ENCODE results near the gene PSME2. TPM values are rescaled to one million over a fixed set of nuclear protein-coding genes. Genes with fewer than 3 reads are reported as not detected.

Gene PSME2
- total RNA-seq, 1 experiment from 2014 or later = 142 TPM

DNA sequence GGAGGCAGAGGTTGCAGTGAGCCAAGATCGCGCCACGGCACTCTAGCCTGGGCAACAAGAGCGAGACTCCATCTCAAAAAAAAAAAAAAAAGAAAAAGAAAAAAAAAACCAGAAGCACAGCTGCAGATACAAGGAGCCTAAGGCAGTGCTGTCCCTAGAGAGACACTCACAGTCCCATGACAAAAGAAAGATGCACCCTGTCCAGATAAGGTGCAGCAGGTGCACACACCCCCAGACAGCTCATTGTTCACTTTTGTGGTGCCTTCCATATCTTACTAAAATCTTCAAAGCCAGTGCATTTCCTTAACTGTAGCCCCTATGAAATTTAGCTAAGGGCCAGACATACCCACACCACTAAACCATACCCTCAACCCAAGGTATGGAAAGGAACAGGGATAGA is 24.0 kb downstream of the PSME2 start:
- Histone ChIP-seq H3K27me3 (replicated peaks; ENCODE audit: control insufficient read depth, insufficient read depth, low read length) (no peaks in the 10 kb centered on the region), H3K4me3 (ENCODE audit: low read depth, low read length) (no peak overlapping the region), H3K4me1 (no peaks in the 10 kb centered on the region), H3K36me3 (ENCODE audit: control insufficient read depth, insufficient read depth, low read length) (peaks cover 6% of the 10 kb centered on the region), H3K9me3 (no peaks in the 10 kb centered on the region)
- ChIA-PET CTCF (no interaction called here), POLR2A (no interaction called here)
- Mint-ChIP-seq H3K27ac (ENCODE audit: unreplicated experiment) (no peak overlapping the region), H3K4me1 (ENCODE audit: low read depth, unreplicated experiment) (no peaks in the 10 kb centered on the region), H3K4me3 (ENCODE audit: unreplicated experiment) (no peak overlapping the region), H3K9me3 (ENCODE audit: unreplicated experiment) (no peaks in the 10 kb centered on the region), H3K36me3 (ENCODE audit: insufficient read depth, unreplicated experiment) (peaks cover 14% of the 10 kb centered on the region), H3K27me3 (ENCODE audit: insufficient read depth, unreplicated experiment) (no peaks in the 10 kb centered on the region)
- no peak for DNase-seq
- intact Hi-C loops (cut with micrococcal nuclease; ENCODE audit: unreplicated experiment) = no loop called here
- TF ChIP-seq, protein P1, sequence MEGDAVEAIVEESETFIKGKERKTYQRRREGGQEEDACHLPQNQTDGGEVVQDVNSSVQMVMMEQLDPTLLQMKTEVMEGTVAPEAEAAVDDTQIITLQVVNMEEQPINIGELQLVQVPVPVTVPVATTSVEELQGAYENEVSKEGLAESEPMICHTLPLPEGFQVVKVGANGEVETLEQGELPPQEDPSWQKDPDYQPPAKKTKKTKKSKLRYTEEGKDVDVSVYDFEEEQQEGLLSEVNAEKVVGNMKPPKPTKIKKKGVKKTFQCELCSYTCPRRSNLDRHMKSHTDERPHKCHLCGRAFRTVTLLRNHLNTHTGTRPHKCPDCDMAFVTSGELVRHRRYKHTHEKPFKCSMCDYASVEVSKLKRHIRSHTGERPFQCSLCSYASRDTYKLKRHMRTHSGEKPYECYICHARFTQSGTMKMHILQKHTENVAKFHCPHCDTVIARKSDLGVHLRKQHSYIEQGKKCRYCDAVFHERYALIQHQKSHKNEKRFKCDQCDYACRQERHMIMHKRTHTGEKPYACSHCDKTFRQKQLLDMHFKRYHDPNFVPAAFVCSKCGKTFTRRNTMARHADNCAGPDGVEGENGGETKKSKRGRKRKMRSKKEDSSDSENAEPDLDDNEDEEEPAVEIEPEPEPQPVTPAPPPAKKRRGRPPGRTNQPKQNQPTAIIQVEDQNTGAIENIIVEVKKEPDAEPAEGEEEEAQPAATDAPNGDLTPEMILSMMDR (IDR thresholded peaks at IDR 0.05; ENCODE audit: insufficient read depth in 1 of 2, low read depth in 1 of 2, low read length in 1 of 2, severe bottlenecking in 1 of 2, unreplicated experiment in 1 of 2) = no peak
- no TSS peak for BruUV-seq (replicated peaks)

DNA sequence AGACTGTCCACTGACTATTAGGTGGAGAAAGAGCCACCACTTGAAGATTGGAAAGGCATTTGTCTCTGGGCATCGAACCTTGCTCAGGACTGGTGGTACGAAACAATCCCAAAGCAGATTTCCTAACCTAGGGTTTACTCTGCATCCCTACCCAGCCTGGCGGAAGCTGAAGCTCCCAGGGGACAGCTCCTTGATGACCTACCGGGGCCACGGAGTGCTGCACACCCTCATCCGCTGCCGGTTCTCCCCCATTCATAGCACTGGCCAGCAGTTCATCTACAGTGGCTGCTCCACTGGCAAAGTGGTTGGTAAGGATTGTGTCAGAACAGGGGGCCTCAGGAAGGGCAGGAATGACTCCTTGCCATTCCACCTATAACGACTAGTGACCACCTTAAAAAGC is 25.2 kb downstream of the PSME2 start:
- intact Hi-C loops (cut with micrococcal nuclease; ENCODE audit: unreplicated experiment) = no loop called here
- Mint-ChIP-seq H3K27me3 (ENCODE audit: insufficient read depth, unreplicated experiment) (no peaks in the 10 kb centered on the region), H3K27ac (ENCODE audit: unreplicated experiment) (no peak overlapping the region), H3K4me3 (ENCODE audit: unreplicated experiment) (no peak overlapping the region), H3K4me1 (ENCODE audit: low read depth, unreplicated experiment) (peaks cover under 1% of the 10 kb centered on the region), H3K36me3 (ENCODE audit: insufficient read depth, unreplicated experiment) (peaks cover 22% of the 10 kb centered on the region), H3K9me3 (ENCODE audit: unreplicated experiment) (no peaks in the 10 kb centered on the region)
- POLR2A ChIA-PET = no interaction called here
- no peak for DNase-seq
- peaks cover 6% of the 10 kb centered on the region for H3K36me3 ChIP-seq (ENCODE audit: control insufficient read depth, insufficient read depth, low read length)
- CTCF ChIA-PET = no interaction called here
- no peaks in the 10 kb centered on the region for H3K9me3 ChIP-seq
- H3K4me1 ChIP-seq = no peaks in the 10 kb centered on the region
- no peak overlapping the region for H3K4me3 ChIP-seq (ENCODE audit: low read depth, low read length)
- TF ChIP-seq, protein P1 (IDR thresholded peaks at IDR 0.05; ENCODE audit: insufficient read depth in 1 of 2, low read depth in 1 of 2, low read length in 1 of 2, severe bottlenecking in 1 of 2, unreplicated experiment in 1 of 2) = no peak
- no peaks in the 10 kb centered on the region for H3K27me3 ChIP-seq (replicated peaks; ENCODE audit: control insufficient read depth, insufficient read depth, low read length)
- BruUV-seq (replicated peaks) = no TSS peak

DNA sequence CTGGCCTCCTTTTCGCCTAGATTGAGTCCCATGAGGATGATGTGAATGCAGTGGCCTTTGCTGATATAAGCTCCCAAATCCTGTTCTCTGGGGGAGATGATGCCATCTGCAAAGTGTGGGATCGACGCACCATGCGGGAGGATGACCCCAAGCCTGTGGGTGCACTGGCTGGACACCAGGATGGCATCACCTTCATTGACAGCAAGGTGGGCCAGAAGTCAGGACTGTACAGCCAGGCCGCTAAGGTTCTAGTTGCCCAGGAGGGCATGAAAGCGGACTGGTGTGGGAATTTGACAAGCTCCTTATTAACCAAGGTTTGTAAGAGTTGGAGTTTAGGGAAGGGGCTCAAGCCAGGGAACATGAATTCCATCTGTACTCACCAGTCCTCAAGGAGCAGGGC is 26.7 kb downstream of the PSME2 start:
- Histone ChIP-seq H3K9me3 (no peaks in the 10 kb centered on the region), H3K36me3 (ENCODE audit: control insufficient read depth, insufficient read depth, low read length) (peaks cover 6% of the 10 kb centered on the region), H3K27me3 (replicated peaks; ENCODE audit: control insufficient read depth, insufficient read depth, low read length) (no peaks in the 10 kb centered on the region), H3K4me3 (ENCODE audit: low read depth, low read length) (no peak overlapping the region), H3K4me1 (no peaks in the 10 kb centered on the region)
- Mint-ChIP-seq H3K4me3 (ENCODE audit: unreplicated experiment) (no peak overlapping the region), H3K36me3 (ENCODE audit: insufficient read depth, unreplicated experiment) (peaks cover 35% of the 10 kb centered on the region), H3K4me1 (ENCODE audit: low read depth, unreplicated experiment) (peaks cover 13% of the 10 kb centered on the region), H3K27me3 (ENCODE audit: insufficient read depth, unreplicated experiment) (no peaks in the 10 kb centered on the region), H3K9me3 (ENCODE audit: unreplicated experiment) (no peaks in the 10 kb centered on the region), H3K27ac (ENCODE audit: unreplicated experiment) (no peak overlapping the region)
- DNase-seq = no peak
- intact Hi-C loops (cut with micrococcal nuclease; ENCODE audit: unreplicated experiment) = no loop called here
- no TSS peak for BruUV-seq (replicated peaks)
- TF ChIP-seq, protein P1 (IDR thresholded peaks at IDR 0.05; ENCODE audit: insufficient read depth in 1 of 2, low read depth in 1 of 2, low read length in 1 of 2, severe bottlenecking in 1 of 2, unreplicated experiment in 1 of 2) = no peak
- CTCF ChIA-PET = no interaction called here
- POLR2A ChIA-PET = no interaction called here
